IMR-90 (cell line): ENCODE measurements around the gene MEGF11. TPM values are rescaled to one million over a fixed set of nuclear protein-coding genes. Genes with fewer than 3 reads are reported as not detected.

ENCODE experiments used
- ATAC-seq: fragments of 200-7000 bp; cut with Tn5 transposase; 2 replicates; pipeline ENCODE4 v1.9.1; 2020; ENCODE audit warnings: low read depth, mild to moderate bottlenecking, moderate library complexity
- BruUV-seq: library from RNA; stranded (reverse); fragments of 400-500 nt; replicated peaks from 2 replicates; lab custom pipeline; 2021; lab: Mats Ljungman, UMichigan
- CTCF ChIA-PET: fragments of 300-600 bp; formaldehyde crosslinking; extraction: SDS; loops from one replicate; lab custom pipeline; 2021; ENCODE audit warnings: antibody characterized with exemption; lab: Yijun Ruan, JAX
- POLR2A ChIA-PET: fragments of 300-600 bp; sonication (Branson Sonifier 250); formaldehyde crosslinking; loops from one replicate; lab custom pipeline; 2022; ENCODE audit warnings: antibody characterized with exemption; ENCODE audit not compliant: unreplicated experiment; lab: Charles Lee
- DNase-seq: peaks from one replicate; pipeline ENCODE4 v3.0.0; 2013
- H2AFZ ChIP-seq: replicated peaks from 2 replicates; pipeline ENCODE3; 2013; ENCODE audit warnings: low read length, mild to moderate bottlenecking; ENCODE audit not compliant: poor library complexity
- H2AK5ac ChIP-seq: 2 replicates; pipeline ENCODE4 v1.6.1; 2013; ENCODE audit warnings: low read depth, low read length, inconsistent platforms
- H2AK9ac ChIP-seq: replicated peaks from 2 replicates; pipeline ENCODE3; 2013; ENCODE audit warnings: mild to moderate bottlenecking, low read depth, low read length, moderate library complexity; ENCODE audit not compliant: poor library complexity
- H2BK120ac ChIP-seq: 2 replicates; pipeline ENCODE4 v1.6.1; 2013; ENCODE audit warnings: low read depth, low read length, inconsistent platforms
- H2BK15ac ChIP-seq: 3 replicates; pipeline ENCODE4 v1.6.1; 2013; ENCODE audit warnings: low read depth, low read length, inconsistent platforms
- H2BK20ac ChIP-seq: 2 replicates; pipeline ENCODE4 v1.6.1; 2013; ENCODE audit warnings: low read depth, mild to moderate bottlenecking, inconsistent platforms, low read length, moderate library complexity
- H2BK5ac ChIP-seq: 2 replicates; pipeline ENCODE4 v1.6.1; 2013; ENCODE audit warnings: mild to moderate bottlenecking, low read depth, low read length, inconsistent platforms; ENCODE audit not compliant: poor library complexity, severe bottlenecking
- H3K14ac ChIP-seq: replicated peaks from 2 replicates; pipeline ENCODE4 v1.6.1; 2013; ENCODE audit warnings: low read depth, low read length, inconsistent platforms
- H3K18ac ChIP-seq: 2 replicates; pipeline ENCODE4 v1.6.1; 2013; ENCODE audit warnings: low read depth, low read length, control low read depth
- H3K23ac ChIP-seq: 2 replicates; pipeline ENCODE4 v1.6.1; 2013; ENCODE audit warnings: low read depth, low read length, inconsistent platforms
- H3K27ac ChIP-seq: 2 replicates; pipeline ENCODE4 v1.5.1; 2013; ENCODE audit warnings: mild to moderate bottlenecking, control low read depth, low read length; ENCODE audit not compliant: insufficient read depth
- H3K27me3 ChIP-seq: 2 replicates; pipeline ENCODE4 v1.6.1; 2013; ENCODE audit warnings: low read length; ENCODE audit not compliant: control insufficient read depth, insufficient read depth
- H3K36me3 ChIP-seq: 2 replicates; pipeline ENCODE4 v1.6.1; 2013; ENCODE audit warnings: low read length, mixed read lengths; ENCODE audit not compliant: control insufficient read depth, insufficient read depth
- H3K4ac ChIP-seq: 2 replicates; pipeline ENCODE4 v1.6.1; 2013; ENCODE audit warnings: low read depth, low read length, inconsistent platforms
- H3K4me1 ChIP-seq: 2 replicates; pipeline ENCODE4 v1.6.1; 2013; ENCODE audit warnings: low read length, mixed read lengths; ENCODE audit not compliant: control insufficient read depth, insufficient read depth
- H3K4me2 ChIP-seq: 2 replicates; pipeline ENCODE4 v1.6.1; 2013; ENCODE audit warnings: low read depth, mild to moderate bottlenecking, control low read depth, low read length, moderate library complexity
- H3K4me3 ChIP-seq: 2 replicates; pipeline ENCODE4 v1.5.1; 2013; ENCODE audit warnings: low read depth, mild to moderate bottlenecking, control low read depth, low read length, moderate library complexity; ENCODE audit not compliant: insufficient read depth
- H3K56ac ChIP-seq: 2 replicates; pipeline ENCODE4 v1.6.1; 2013; ENCODE audit warnings: low read length, inconsistent platforms; ENCODE audit not compliant: insufficient read depth; ENCODE audit errors: extremely low read depth
- H3K79me1 ChIP-seq, 2 experiments: 2 replicates each; pipeline ENCODE4 v1.6.1; 2013; ENCODE audit warnings: low read length in 2 of 2, inconsistent platforms in 1 of 2, low read depth in 1 of 2
- H3K9ac ChIP-seq: 2 replicates; pipeline ENCODE4 v1.6.1; 2013; ENCODE audit warnings: low read depth, low read length, control low read depth
- H3K9me1 ChIP-seq: 2 replicates; pipeline ENCODE4 v1.6.1; 2013; ENCODE audit warnings: low read length, inconsistent platforms; ENCODE audit not compliant: insufficient read depth
- H3K9me3 ChIP-seq: 2 replicates; pipeline ENCODE4 v1.6.1; 2013; ENCODE audit warnings: low read length; ENCODE audit not compliant: control insufficient read depth, insufficient read depth
- H4K20me1 ChIP-seq: 2 replicates; pipeline ENCODE4 v1.6.1; 2013; ENCODE audit warnings: low read length, inconsistent platforms; ENCODE audit not compliant: insufficient read depth
- H4K5ac ChIP-seq: 2 replicates; pipeline ENCODE4 v1.6.1; 2013; ENCODE audit warnings: mild to moderate bottlenecking, low read depth, low read length, control low read depth
- H4K8ac ChIP-seq, 2 experiments: 2 replicates each; pipeline ENCODE4 v1.6.1; 2013; ENCODE audit warnings: low read depth in 2 of 2, low read length in 2 of 2, control low read depth in 1 of 2, inconsistent platforms in 1 of 2
- H4K91ac ChIP-seq: 2 replicates; pipeline ENCODE4 v1.6.1; 2013; ENCODE audit warnings: low read depth, low read length, inconsistent platforms; ENCODE audit not compliant: insufficient read depth
- BHLHE40 ChIP-seq: fragments of 150-350 bp; IDR thresholded peaks from 2 replicates; pipeline ENCODE4 v1.6.1; 2016; ENCODE audit warnings: mild to moderate bottlenecking, low read depth, low read length
- CEBPB ChIP-seq: IDR thresholded peaks from 2 replicates; pipeline ENCODE4 v1.6.1; 2012; ENCODE audit warnings: low read depth, low read length, improper control_type of control experiment
- CHD1 ChIP-seq: IDR thresholded peaks from 2 replicates; pipeline ENCODE4 v1.6.1; 2012; ENCODE audit warnings: low read depth, low read length, improper control_type of control experiment
- CTCF ChIP-seq: conservative IDR thresholded peaks from 2 replicates; pipeline ENCODE4 v1.5.1; 2012; ENCODE audit warnings: mild to moderate bottlenecking, low read depth, low read length, improper control_type of control experiment
- ELK1 ChIP-seq: fragments of 150-350 bp; IDR thresholded peaks from 2 replicates; pipeline ENCODE4 v1.6.1; 2016; ENCODE audit warnings: low read depth, mild to moderate bottlenecking, low read length, moderate library complexity, borderline replicate concordance
- FOS ChIP-seq: fragments of 150-350 bp; IDR thresholded peaks from 2 replicates; pipeline ENCODE4 v1.6.1; 2016; ENCODE audit warnings: low read depth, low read length
- MAFK ChIP-seq: IDR thresholded peaks from 2 replicates; pipeline ENCODE4 v1.6.1; 2012; ENCODE audit warnings: low read depth, low read length, improper control_type of control experiment
- MAZ ChIP-seq: IDR thresholded peaks from 2 replicates; pipeline ENCODE4 v1.6.1; 2012; ENCODE audit warnings: low read depth, mild to moderate bottlenecking, low read length, improper control_type of control experiment, moderate library complexity, borderline replicate concordance
- MXI1 ChIP-seq: IDR thresholded peaks from 2 replicates; pipeline ENCODE4 v1.6.1; 2012; ENCODE audit warnings: low read depth, mild to moderate bottlenecking, low read length, moderate library complexity, borderline replicate concordance
- NFE2L2 ChIP-seq: fragments of 150-350 bp; IDR thresholded peaks from 2 replicates; pipeline ENCODE4 v1.6.1; 2016; ENCODE audit warnings: low read depth, mild to moderate bottlenecking, low read length
- POLR2A ChIP-seq: IDR thresholded peaks from 2 replicates; pipeline ENCODE4 v1.6.1; 2012; ENCODE audit warnings: mild to moderate bottlenecking, low read depth, low read length
- RAD21 ChIP-seq: IDR thresholded peaks from 2 replicates; pipeline ENCODE4 v1.6.1; 2012; ENCODE audit warnings: low read length, improper control_type of control experiment
- RCOR1 ChIP-seq: IDR thresholded peaks from 2 replicates; pipeline ENCODE4 v1.6.1; 2012; ENCODE audit warnings: mild to moderate bottlenecking, low read length, improper control_type of control experiment; ENCODE audit not compliant: insufficient replicate concordance
- RFX5 ChIP-seq: IDR thresholded peaks from 2 replicates; pipeline ENCODE4 v1.8.0; 2012; ENCODE audit warnings: low read depth, mild to moderate bottlenecking, low read length, moderate library complexity
- SMC3 ChIP-seq: fragments of 150-350 bp; IDR thresholded peaks from 2 replicates; pipeline ENCODE4 v1.6.1; 2016; ENCODE audit warnings: low read depth, mild to moderate bottlenecking, antibody characterized with exemption, low read length, moderate library complexity
- USF2 ChIP-seq: fragments of 150-350 bp; IDR thresholded peaks from 2 replicates; pipeline ENCODE4 v1.6.1; 2017; ENCODE audit warnings: mild to moderate bottlenecking, antibody characterized with exemption, low read length, low read depth
- WGBS, 2 experiments: methylation state at CpG; one replicate each; pipeline versions ENCODE4 v1.1.5 to v1.1.7; 2013; ENCODE audit warnings: missing lambda C conversion rate in 2 of 2; ENCODE audit not compliant: insufficient read length in 1 of 2; ENCODE audit errors: extremely low coverage in 2 of 2; 5-methylcytosine and 5-hydroxymethylcytosine counted together
- dilution Hi-C: fragments of 300-500 bp; cut with HindIII; formaldehyde crosslinking; loops from one replicate; pipeline ENCODE4 v1.14.3; 2018; ENCODE audit warnings: low sequenced_read_pairs; ENCODE audit not compliant: unreplicated experiment
- in situ Hi-C: fragments of 300-500 bp; cut with MboI; formaldehyde crosslinking; loops from 3 replicates; pipeline ENCODE4 v1.14.3; 2019; ENCODE audit warnings: low sequenced_read_pairs, inconsistent platforms, mixed read lengths
- intact Hi-C: fragments of 100-400 bp; cut with micrococcal nuclease; formaldehyde crosslinking; loops from 2 replicates; pipeline ENCODE4 v1.10.0; 2022
- polyA plus RNA-seq, 3 experiments: library from polyadenylated mRNA; depleted of rRNA; stranded (reverse); fragments of >200 nt; gene quantifications; 2 replicates each; pipeline ENCODE4 v1.2.3, GENCODE V29; 2012; ENCODE audit warnings: low replicate concordance in 1 of 3
- total RNA-seq: library from RNA; depleted of rRNA; stranded (reverse); fragments of >200 nt; gene quantifications from 2 replicates; pipeline ENCODE4 v1.2.3, GENCODE V29; 2012

The MEGF11 gene
- total and polyA plus RNA-seq, 2 of the 4 experiments (the other 2 are of a cell fraction) = not detected

GRCh38 chr15:66101715-66102395 is 151.7 kb downstream of the MEGF11 start:
- no peaks in the 10 kb centered on the region for H3K9me1 ChIP-seq
- intact Hi-C loops = no loop called here
- dilution Hi-C loops = no loop called here
- no peak overlapping the region for H2AFZ ChIP-seq
- no peaks in the 10 kb centered on the region for H3K4me1 ChIP-seq
- ChIA-PET CTCF (interaction anchor here (0.6 kb wide), 1 partner anchor 9 kb away, joined by 3 read pairs; no protein-coding TSS in a partner anchor), POLR2A (no interaction called here)
- no peak overlapping the region for H3K4ac ChIP-seq
- H3K4me3 ChIP-seq = no peak overlapping the region
- no peak overlapping the region for H4K91ac ChIP-seq
- no peak overlapping the region for H2BK5ac ChIP-seq
- no peaks in the 10 kb centered on the region for H3K9me3 ChIP-seq
- H3K18ac ChIP-seq = no peak overlapping the region
- H4K5ac ChIP-seq = no peak overlapping the region
- no peak overlapping the region for H4K8ac ChIP-seq
- no peak overlapping the region for H2BK20ac ChIP-seq
- no peak overlapping the region for H3K27ac ChIP-seq
- no TSS peak for BruUV-seq
- H3K36me3 ChIP-seq = no peaks in the 10 kb centered on the region
- H2BK15ac ChIP-seq = no peak overlapping the region
- no peak overlapping the region for H3K56ac ChIP-seq
- H3K14ac ChIP-seq = no peak overlapping the region
- TF ChIP-seq POLR2A (no peak), CEBPB (no peak), NFE2L2 (no peak), RFX5 (no peak), SMC3 (no peak), BHLHE40 (no peak), CTCF (no peak), ELK1 (no peak), USF2 (no peak), RAD21 (no peak), RCOR1 (no peak), MXI1 (no peak), MAFK (no peak), MAZ (no peak), CHD1 (no peak), FOS (no peak)
- H3K23ac ChIP-seq = no peak overlapping the region
- H3K27me3 ChIP-seq = peaks cover 47% of the 10 kb centered on the region
- H4K20me1 ChIP-seq = no peaks in the 10 kb centered on the region
- no peak overlapping the region for H2BK120ac ChIP-seq
- whole genome bisulfite sequencing, 2 experiments = no CpG with 5 or more reads among the region's 10 CpGs
- no peak overlapping the region for H2AK9ac ChIP-seq
- H3K9ac ChIP-seq = no peak overlapping the region
- ATAC-seq (no peak), DNase-seq (no peak)
- H3K4me2 ChIP-seq = no peak overlapping the region
- no peak overlapping the region for H2AK5ac ChIP-seq
- H3K79me1 ChIP-seq = no peaks in the 10 kb centered on the region
- in situ Hi-C loops = no loop called here
